ENCODE results near the gene DNAH6. TPM values are rescaled to one million over a fixed set of nuclear protein-coding genes. Genes with fewer than 3 reads are reported as not detected.

Gene DNAH6
- total and polyA plus RNA-seq, 9 of the 15 experiments (the other 6 are each of a cell fraction or from before 2014, with no cell fraction given) = 0.01 to 0.04 (median 0.01) TPM; not detected in 5

GRCh38 chr2:84467389-84467788 is 48.9 kb upstream of the DNAH6 start:
- Histone ChIP-seq H3K4me3 (no peak overlapping the region), H3K79me2 (ENCODE audit: control insufficient read depth, insufficient read depth, low read length) (no peaks in the 10 kb centered on the region), H3K9me3 (replicated peaks; ENCODE audit: control insufficient read depth, insufficient read depth, low read depth, low read length) (peaks cover 2% of the 10 kb centered on the region; the same call in 1 of the 2 replicates), H3K9ac (ENCODE audit: insufficient read depth in 1 of 2, low read depth in 2 of 2, low read length in 2 of 2) (no peak overlapping the region), H3K9me1 (ENCODE audit: control insufficient read depth, insufficient read depth, low read length) (no peaks in the 10 kb centered on the region), H3K27ac (ENCODE audit: extremely low read depth, low read depth, low read length) (no peak overlapping the region), H3K4me2 (ENCODE audit: insufficient read depth, low read length) (no peak overlapping the region), H4K20me1 (replicated peaks; ENCODE audit: control insufficient read depth, insufficient read depth, low read length) (no peaks in the 10 kb centered on the region), H3K27me3 (ENCODE audit: control insufficient read depth in 2 of 2, insufficient read depth in 2 of 2, low read length in 2 of 2) (no peaks in the 10 kb centered on the region), H3K36me3 (ENCODE audit: control insufficient read depth, insufficient read depth, low read length) (no peaks in the 10 kb centered on the region), H2AFZ (ENCODE audit: low read depth, low read length) (no peak overlapping the region), H3K4me1 (replicated peaks in 1 of 2; ENCODE audit: control insufficient read depth in 2 of 2, insufficient read depth in 2 of 2, low read length in 2 of 2) (no peaks in the 10 kb centered on the region)
- CTCF ChIA-PET (ENCODE audit: low intra/inter-chr PET ratio) = no interaction called here
- in situ Hi-C loops (cut with MboI) = no loop called here
- 15% methylated on average over 1 of the region's 1 CpG for WGBS (ENCODE audit: insufficient coverage, low coverage, missing lambda C conversion rate)
- peak; percentile 26 for FAIRE-seq
- no peak for TF ChIP-seq KLF1 (tag; IDR thresholded peaks at IDR 0.05)
- TF ChIP-seq STAT5A (IDR thresholded peaks at IDR 0.05; ENCODE audit: borderline replicate concordance, low read length) = no peak
- no peak for TF ChIP-seq GTF3C2 (IDR thresholded peaks at IDR 0.05; ENCODE audit: borderline replicate concordance, extremely low read depth, insufficient read length)
- TF ChIP-seq SRSF3 (IDR thresholded peaks at IDR 0.05; ENCODE audit: insufficient read depth, low read length) = no peak
- POLR2A ChIA-PET = interaction anchor here (2.3 kb wide), 1 partner anchor 8 kb away, joined by 6 read pairs; the partner anchor contains the start of gene SUCLG1
- no peak for DNase-seq (ENCODE audit: extremely low read depth in 1 of 4, low spot score in 3 of 4)
- no TSS peak for BruUV-seq (replicated peaks)
- ATAC-seq = no peak
- intact Hi-C loops (cut with micrococcal nuclease) = no loop called here
